Dedifferentiated amniotic fluid mesenchymal stem cell (primary cell): Measurements from ENCODE around the gene BRSK1.

Experiments
- DNase-seq: peaks from one replicate; pipeline ENCODE4 v3.0.0-alpha.2; 2016; ENCODE audit errors: extremely low spot score

The BRSK1 gene

GRCh38 chr19:55352549-55353145 lies 68.8 kb downstream of the BRSK1 start:
- no peak for DNase-seq

GRCh38 chr19:55353356-55353802 lies 69.6 kb downstream of the BRSK1 start:
- no peak for DNase-seq

GRCh38 chr19:55353803-55354697 lies 70.3 kb downstream of the BRSK1 start:
- DNase-seq: no peak

GRCh38 chr19:55354698-55355212 lies 71.0 kb downstream of the BRSK1 start, which contains the start of gene COX6B2:
Gene COX6B2, minus strand, starts transcription at chr19:55354719. Its CDS starts 198 bp downstream, at chr19:55354521.
- no peak for DNase-seq

- DNase-seq: no peak
Observed at GRCh38 chr19:55355213-55355821, 71.5 kb downstream of the BRSK1 start.

- no peak for DNase-seq
Observed at GRCh38 chr19:55358493-55358892, 74.7 kb downstream of the BRSK1 start.

GRCh38 chr19:55358943-55359908 lies 75.4 kb downstream of the BRSK1 start:
- no peak for DNase-seq

- no peak for DNase-seq
Observed at GRCh38 chr19:55360902-55361301, 77.1 kb downstream of the BRSK1 start.
